HAP-1 (cell line): ENCODE results near the gene APP.
A peak's percentile ranks its signal among the peaks of the same experiment; 100 is the strongest.

Source experiments
- DNase-seq, 2 experiments: peaks; one replicate each; pipeline ENCODE4 v3.0.0-alpha.2; 2016 to 2020; ENCODE audit warnings: low spot score in 2 of 2
- H3K27me3 ChIP-seq: fragments of 250-450 bp; sonication (Bioruptor Pico); 2 replicates; pipeline ENCODE4 v1.5.1; 2020; ENCODE audit warnings: low read depth, mild to moderate bottlenecking, moderate library complexity
- H3K36me3 ChIP-seq: fragments of 250-450 bp; sonication (Bioruptor Pico); replicated peaks from 2 replicates; pipeline ENCODE4 v1.5.1; 2020; ENCODE audit warnings: mild to moderate bottlenecking
- H3K4me1 ChIP-seq: fragments of 250-450 bp; sonication (Bioruptor Pico); 2 replicates; pipeline ENCODE4 v1.5.1; 2020; ENCODE audit warnings: mild to moderate bottlenecking
- H3K4me3 ChIP-seq: fragments of 250-450 bp; sonication (Bioruptor Pico); 2 replicates; pipeline ENCODE4 v1.5.1; 2020; ENCODE audit warnings: mild to moderate bottlenecking, moderate library complexity
- H3K9me3 ChIP-seq: fragments of 250-450 bp; sonication (Bioruptor Pico); 2 replicates; pipeline ENCODE4 v1.5.1; 2020; ENCODE audit warnings: mild to moderate bottlenecking, moderate library complexity
- in situ Hi-C: fragments of 300-500 bp; cut with MboI; formaldehyde crosslinking; loops from 3 replicates; pipeline ENCODE4 v1.14.3; 2020; ENCODE audit warnings: low sequenced_read_pairs, inconsistent platforms, mixed read lengths

Gene APP

DNA sequence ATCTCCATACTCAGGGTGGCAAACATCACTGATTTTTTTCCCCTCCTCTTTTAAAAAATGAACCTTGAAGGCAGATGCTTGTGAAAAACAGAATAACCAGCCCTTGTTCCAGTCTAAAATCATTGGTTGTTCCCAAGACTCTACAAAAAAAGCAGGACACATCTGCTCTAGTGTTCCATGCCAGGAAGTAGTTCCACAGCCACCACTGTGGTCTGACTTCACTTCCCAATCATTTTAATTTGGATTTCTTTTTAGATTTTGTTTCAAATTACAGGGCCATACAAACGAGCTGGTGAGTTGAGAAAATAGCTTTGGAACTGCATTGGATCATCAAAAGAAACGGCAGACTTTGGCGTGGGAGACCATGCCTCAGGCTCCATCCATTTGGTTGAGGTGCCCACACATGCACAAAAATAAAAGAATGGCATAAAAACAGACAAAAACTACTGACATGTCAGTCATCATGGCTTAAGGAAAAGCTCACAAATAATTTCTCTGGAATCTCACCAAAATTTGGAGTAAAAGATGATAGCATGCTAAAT, 225.8 kb downstream of the APP start:
- peaks cover 16% of the 10 kb centered on the region for H3K4me1 ChIP-seq
- DNase-seq, result no peak
- H3K36me3 ChIP-seq, result 0 out of 2 replicates have a peak, but pooled peaks cover 3% of the 10 kb centered on the region
- H3K27me3 ChIP-seq, result no peaks in the 10 kb centered on the region
- H3K4me3 ChIP-seq, result no peak overlapping the region
- in situ Hi-C loops, result no loop called here
- H3K9me3 ChIP-seq, result no peaks in the 10 kb centered on the region

DNA sequence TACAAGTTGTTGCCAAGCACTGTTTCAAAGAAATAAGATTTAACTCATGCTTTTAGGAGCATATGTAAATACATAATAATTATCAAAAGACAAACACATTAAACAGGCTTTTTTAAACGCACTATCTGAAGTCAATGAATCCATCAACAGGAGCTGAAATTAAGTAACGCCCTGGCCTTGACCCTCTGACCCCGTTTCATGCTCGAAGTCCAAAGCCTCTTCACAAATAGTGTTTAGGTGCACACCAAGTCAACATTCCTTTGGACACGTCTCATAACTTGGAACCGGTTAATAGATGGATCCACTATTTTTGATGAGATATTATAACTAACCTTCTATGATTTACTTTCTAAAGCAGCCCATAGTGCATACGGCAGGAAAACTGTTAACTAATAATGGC, 226.5 kb downstream of the APP start:
- Histone ChIP-seq H3K36me3 (0 out of 2 replicates have a peak, but pooled peaks cover 3% of the 10 kb centered on the region), H3K9me3 (no peaks in the 10 kb centered on the region)
- in situ Hi-C loops, result no loop called here

DNA sequence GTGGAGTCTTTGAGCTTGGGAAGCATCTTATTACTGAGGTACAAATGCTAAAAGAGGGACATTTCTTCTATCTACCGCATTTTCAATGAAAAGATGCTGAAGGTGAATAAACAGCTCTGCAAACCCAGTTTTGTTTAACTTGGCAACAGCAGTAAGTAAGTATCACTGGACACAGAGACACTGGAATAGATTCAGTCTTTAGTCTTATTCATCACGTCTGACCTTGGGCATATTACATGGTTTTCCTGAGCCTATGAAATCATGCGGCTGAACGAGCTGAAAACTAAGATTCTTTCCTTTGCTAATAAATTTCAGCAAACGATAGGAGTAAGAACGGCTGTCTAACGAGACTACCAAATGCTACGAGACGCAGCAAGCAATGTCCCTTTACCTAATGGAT, 228.4 kb downstream of the APP start:
- no peak for DNase-seq
- in situ Hi-C loops, result no loop called here

More for the DNA sequence above, 226.5 kb downstream of the APP start:
- no peaks in the 10 kb centered on the region for H3K27me3 ChIP-seq
- DNase-seq, result peak in 1 of 2 experiments; percentile 20
- peaks cover 14% of the 10 kb centered on the region for H3K4me1 ChIP-seq
- no peak overlapping the region for H3K4me3 ChIP-seq

DNA sequence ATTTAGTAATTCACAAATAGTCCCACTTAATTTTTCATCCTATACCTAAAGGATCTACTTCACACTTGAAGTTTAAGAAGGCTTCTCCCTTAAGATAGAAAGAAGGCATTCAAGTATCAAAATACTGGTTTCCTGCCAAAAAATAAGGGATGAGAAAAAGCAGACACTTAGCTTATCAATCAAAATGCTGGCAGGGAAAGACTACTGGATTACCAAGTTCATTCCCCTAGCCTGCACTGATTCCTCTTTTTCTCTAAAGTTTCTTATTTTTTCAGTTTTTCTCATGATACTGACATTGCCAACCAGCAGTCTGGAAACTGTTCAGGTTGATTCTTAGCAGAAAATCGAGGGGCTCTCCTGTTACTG, 231.2 kb downstream of the APP start:
- no peaks in the 10 kb centered on the region for H3K9me3 ChIP-seq
- in situ Hi-C loops, result no loop called here
- no peak overlapping the region for H3K4me3 ChIP-seq
- H3K36me3 ChIP-seq, result 0 out of 2 replicates have a peak, but pooled peaks cover 3% of the 10 kb centered on the region
- H3K4me1 ChIP-seq, result peaks cover 4% of the 10 kb centered on the region
- DNase-seq, result no peak
- H3K27me3 ChIP-seq, result no peaks in the 10 kb centered on the region

More for the DNA sequence above, 228.4 kb downstream of the APP start:
- H3K4me3 ChIP-seq, result no peak overlapping the region
- no peaks in the 10 kb centered on the region for H3K27me3 ChIP-seq
- H3K36me3 ChIP-seq, result 0 out of 2 replicates have a peak, but pooled peaks cover 3% of the 10 kb centered on the region
- H3K4me1 ChIP-seq, result peaks cover 5% of the 10 kb centered on the region
- H3K9me3 ChIP-seq, result no peaks in the 10 kb centered on the region

DNA sequence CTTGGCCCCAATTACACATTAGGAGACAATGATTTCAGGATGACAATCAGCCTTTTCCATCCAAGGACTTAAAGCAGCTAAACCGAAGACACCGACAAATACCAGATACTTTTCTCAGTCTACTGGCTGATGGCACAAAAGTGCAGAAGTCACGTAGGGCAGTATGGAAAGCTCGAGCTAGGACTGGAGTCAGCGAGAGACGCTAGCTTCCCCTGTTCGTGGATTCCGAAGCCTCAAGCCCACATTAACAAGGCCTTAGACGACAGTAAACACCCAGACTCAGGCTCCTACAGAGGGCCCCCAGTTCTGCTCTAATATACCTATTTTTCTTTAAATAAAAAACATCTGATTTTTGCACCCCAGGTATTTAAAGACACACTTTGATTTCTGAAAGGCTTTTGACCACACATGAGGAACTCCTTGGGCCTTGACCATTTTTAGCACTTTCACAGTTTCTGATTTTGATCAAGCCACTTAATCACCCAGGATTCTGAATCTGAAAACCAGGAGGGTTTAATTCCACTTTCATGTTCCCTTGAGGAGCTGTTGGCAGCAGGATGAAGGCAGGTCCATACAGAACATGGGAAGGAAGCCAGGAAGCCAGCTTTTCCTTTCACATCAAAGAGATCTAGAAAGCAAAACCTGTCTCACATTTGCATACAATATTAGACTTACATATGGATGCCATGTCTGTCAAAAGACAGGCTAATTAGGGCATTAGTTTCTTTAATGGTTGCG, 231.7 kb downstream of the APP start:
- H3K4me1 ChIP-seq, result no peaks in the 10 kb centered on the region
- no peaks in the 10 kb centered on the region for H3K27me3 ChIP-seq
- in situ Hi-C loops, result no loop called here
- DNase-seq, result no peak
- no peaks in the 10 kb centered on the region for H3K9me3 ChIP-seq
- 0 out of 2 replicates have a peak, but pooled peaks cover 3% of the 10 kb centered on the region for H3K36me3 ChIP-seq
- H3K4me3 ChIP-seq, result no peak overlapping the region

DNA sequence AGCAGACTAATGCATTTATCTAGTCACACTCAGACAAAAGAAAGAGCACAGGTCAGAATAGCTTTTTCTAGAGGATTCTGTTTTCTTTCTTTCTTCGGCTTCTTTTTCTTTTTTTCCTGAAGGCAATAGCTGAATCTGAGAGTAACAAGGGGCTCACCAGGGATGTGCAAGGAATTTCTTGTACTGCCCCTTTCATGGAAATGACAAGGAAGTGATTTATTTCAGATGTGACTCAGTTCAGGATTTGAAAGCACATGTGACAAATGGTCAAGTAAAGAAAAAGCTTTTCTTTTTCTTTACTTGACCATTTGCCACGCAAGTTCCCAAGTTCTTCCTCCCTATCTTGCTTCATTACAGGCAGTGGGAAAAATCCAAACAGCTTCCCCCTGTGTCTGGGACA, 233.8 kb downstream of the APP start:
- no peak for DNase-seq
- peaks cover 7% of the 10 kb centered on the region for H3K4me1 ChIP-seq
- in situ Hi-C loops, result no loop called here
- no peak overlapping the region for H3K4me3 ChIP-seq
- no peaks in the 10 kb centered on the region for H3K36me3 ChIP-seq
- no peaks in the 10 kb centered on the region for H3K27me3 ChIP-seq
- H3K9me3 ChIP-seq, result no peaks in the 10 kb centered on the region

DNA sequence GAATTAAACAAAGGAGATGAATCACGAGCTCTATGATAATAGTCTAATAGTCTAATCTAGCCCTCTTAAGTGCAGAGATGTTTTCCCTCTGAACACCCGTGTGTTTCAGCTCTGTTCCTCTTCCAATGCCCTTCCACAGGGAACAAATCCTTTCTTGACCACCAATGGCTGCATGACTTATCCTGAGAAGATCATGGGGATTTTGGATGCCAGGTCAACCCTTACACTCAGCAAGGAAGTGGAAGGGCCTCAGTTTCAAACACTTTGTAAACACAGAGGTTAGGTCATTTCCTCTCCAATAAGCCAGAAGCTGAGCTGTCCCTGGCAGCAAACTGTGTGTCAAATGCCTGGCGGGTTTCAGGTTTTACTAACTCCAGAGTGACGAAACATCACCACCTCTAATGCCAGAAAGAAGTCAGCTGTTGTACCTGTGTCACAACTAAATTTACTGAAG, 235.8 kb downstream of the APP start:
- H3K4me1 ChIP-seq, result peaks cover 13% of the 10 kb centered on the region
- H3K4me3 ChIP-seq, result no peak overlapping the region
- in situ Hi-C loops, result no loop called here
- DNase-seq, result no peak
- no peaks in the 10 kb centered on the region for H3K36me3 ChIP-seq
- no peaks in the 10 kb centered on the region for H3K27me3 ChIP-seq
- no peaks in the 10 kb centered on the region for H3K9me3 ChIP-seq

DNA sequence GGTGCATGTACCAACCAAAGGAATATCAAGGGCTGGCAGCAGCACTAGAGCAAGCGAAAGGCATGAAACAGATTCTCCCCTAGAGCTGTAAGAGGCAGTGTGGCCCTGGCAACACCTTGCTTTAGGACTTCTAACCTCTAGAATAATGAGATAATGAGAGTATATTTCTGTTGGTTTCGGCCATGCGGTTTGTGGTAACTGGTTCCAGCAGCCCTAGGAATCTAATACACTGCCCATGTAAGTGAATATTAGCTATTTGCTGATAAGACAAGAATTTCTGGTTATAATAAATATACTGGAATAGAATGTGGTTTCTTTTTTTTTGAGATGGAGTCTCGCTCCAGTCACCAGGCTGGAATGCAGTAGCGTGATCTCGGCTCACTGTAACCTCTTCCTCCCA, 236.4 kb downstream of the APP start:
- Histone ChIP-seq H3K9me3 (no peaks in the 10 kb centered on the region), H3K4me1 (peaks cover 13% of the 10 kb centered on the region), H3K4me3 (no peak overlapping the region), H3K36me3 (no peaks in the 10 kb centered on the region), H3K27me3 (no peaks in the 10 kb centered on the region)
- DNase-seq, result no peak
- in situ Hi-C loops, result no loop called here

DNA sequence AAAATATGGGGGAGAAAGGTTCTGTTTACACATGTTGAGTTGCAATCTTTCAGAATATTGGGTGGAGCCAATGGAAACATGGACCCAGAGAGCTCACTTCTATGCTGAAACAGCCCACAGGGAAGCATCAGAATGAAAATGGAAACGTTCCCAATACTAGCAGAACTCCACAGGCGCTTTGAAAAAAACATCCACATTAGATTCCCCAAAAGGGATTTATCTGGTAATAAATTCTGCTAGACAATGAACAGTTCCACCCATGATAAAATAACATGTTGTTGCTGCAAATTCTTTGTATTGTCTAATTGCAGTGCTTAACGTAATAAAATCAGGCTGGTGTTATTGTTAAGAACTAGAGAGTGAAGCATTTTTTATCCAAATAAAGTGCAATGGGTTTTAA, 238.8 kb downstream of the APP start:
- H3K9me3 ChIP-seq, result no peaks in the 10 kb centered on the region
- H3K4me3 ChIP-seq, result no peak overlapping the region
- peak; percentile 13 to 80 for DNase-seq
- H3K4me1 ChIP-seq, result peaks cover 13% of the 10 kb centered on the region
- no peaks in the 10 kb centered on the region for H3K27me3 ChIP-seq
- H3K36me3 ChIP-seq, result no peaks in the 10 kb centered on the region
- in situ Hi-C loops, result no loop called here

DNA sequence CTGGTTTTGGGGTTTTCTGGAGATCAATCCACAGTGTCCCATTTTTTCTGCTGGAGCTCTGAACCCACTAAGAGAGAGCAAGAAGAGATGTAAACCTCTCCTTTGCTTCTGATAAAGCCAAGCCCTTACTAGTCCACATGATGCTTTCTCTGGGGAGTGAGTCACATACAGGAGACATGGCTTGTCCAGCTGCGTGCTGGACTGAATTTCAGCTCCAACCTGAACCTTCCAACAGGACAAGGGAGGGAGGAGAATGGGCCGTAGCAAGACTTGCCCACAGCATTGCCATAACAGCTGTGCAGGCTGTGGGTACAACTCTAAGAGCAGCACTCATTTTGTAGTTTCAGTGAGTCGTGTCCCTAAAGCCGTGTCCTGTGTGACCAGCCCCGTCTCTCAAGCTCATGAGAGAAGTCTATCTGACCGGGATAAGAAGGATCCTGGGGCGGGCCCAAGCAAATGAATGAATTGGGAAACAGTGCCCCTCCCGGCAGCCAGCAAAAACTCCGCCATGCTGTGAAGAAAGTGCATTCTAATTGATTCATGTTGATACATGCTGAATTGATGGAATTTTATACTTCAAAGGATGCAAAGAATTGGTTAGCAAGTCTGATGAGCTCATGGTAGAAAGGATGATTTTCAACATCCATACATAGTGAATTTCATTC, 240.6 kb downstream of the APP start:
- DNase-seq, result no peak
- Histone ChIP-seq H3K9me3 (no peaks in the 10 kb centered on the region), H3K27me3 (no peaks in the 10 kb centered on the region), H3K4me1 (peaks cover 13% of the 10 kb centered on the region), H3K36me3 (0 out of 2 replicates have a peak, but pooled peaks cover 4% of the 10 kb centered on the region), H3K4me3 (no peak overlapping the region)
- in situ Hi-C loops, result no loop called here

DNA sequence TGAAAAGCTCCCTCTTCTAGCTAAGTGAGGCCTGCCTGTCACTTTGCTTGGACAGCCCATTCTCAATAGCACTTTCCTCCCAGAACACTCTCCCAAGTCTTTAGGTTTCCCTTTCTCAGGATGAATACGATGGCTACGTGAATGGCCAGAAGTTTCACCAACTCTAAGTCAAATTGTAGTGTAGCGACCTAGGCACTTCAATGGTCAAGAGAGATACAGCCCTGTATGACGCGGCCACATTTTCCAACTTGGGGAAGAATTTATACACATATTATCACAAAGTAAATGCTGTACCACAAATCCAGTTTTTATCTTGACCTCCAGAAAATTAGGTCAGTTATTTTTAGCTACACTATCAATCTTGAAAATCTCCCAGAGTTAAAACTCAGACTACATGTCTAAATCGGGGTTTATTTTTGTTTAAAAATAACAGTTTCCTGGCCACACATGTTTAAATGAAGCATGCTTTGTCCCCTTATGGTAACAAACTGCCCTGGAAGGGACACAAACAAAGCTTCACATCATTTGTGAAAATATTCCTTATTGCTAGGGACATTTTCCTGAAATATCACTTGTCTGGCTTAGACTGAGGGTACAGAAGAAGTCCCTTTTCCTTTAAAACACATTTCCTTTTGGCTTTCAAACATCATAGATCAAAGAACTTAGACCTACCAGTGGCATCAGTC, 243.2 kb downstream of the APP start:
- Histone ChIP-seq H3K9me3 (no peaks in the 10 kb centered on the region), H3K27me3 (no peaks in the 10 kb centered on the region), H3K4me1 (peaks cover 12% of the 10 kb centered on the region), H3K36me3 (0 out of 2 replicates have a peak, but pooled peaks cover 4% of the 10 kb centered on the region), H3K4me3 (no peak overlapping the region)
- DNase-seq, result no peak
- in situ Hi-C loops, result no loop called here

DNA sequence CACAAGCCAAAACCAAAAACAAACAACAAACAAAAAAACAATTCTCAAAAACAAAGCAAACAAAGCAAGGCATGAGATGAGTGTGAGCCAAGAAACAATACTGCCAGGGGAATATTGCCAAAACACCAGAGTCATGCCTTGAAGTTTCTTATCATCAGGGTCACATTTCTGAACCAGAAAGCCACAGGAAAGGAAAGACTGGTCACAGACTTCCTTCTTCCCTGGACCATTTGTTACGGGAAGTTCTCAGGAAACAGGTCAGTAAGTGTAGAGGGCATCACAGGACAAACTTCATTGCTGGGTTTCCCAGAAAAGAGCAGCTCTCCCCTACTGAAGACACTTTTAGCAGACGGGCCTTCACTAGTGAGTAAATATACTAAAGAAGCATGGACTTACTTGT, 244.6 kb downstream of the APP start:
- H3K4me1 ChIP-seq, result no peaks in the 10 kb centered on the region
- H3K4me3 ChIP-seq, result no peak overlapping the region
- H3K9me3 ChIP-seq, result no peaks in the 10 kb centered on the region
- no peaks in the 10 kb centered on the region for H3K27me3 ChIP-seq
- no peak for DNase-seq
- in situ Hi-C loops, result no loop called here
- 0 out of 2 replicates have a peak, but pooled peaks cover 4% of the 10 kb centered on the region for H3K36me3 ChIP-seq

DNA sequence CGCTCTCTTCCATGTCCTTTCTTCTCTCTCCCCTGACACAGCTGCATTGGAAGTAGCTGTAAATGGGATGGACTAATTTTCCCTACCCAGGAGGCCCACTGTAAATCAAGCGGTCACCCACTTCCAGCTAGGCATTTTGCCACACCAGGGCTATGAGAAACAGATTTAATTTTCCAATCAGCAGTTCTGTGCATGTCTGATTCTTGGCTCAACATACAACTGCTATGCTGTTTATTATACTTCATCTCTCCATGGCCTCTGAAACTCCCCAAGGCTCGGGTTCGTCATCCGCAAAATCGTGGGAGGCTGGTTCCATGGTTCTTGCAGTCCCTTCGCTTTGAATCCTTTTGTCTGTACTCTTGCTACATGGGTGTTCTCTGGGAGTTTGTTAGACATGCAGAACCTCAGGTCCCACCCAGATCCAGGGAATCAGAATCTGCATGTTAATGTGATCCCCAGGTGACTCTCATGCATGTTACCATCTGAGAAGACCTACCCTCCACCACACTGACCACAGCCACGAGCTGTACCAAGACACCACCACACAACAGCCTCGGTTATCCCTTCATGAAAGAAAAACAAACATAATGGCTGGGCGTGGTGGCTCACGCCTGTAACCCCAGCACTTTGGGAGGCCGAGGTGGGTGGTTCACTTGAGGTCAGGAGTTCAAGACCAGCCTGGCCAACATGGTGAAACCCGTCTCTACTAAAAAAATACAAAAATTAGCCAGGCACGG, 245.3 kb downstream of the APP start:
- DNase-seq, result no peak
- no peaks in the 10 kb centered on the region for H3K4me1 ChIP-seq
- 0 out of 2 replicates have a peak, but pooled peaks cover 4% of the 10 kb centered on the region for H3K36me3 ChIP-seq
- in situ Hi-C loops, result no loop called here
- H3K27me3 ChIP-seq, result no peaks in the 10 kb centered on the region
- H3K9me3 ChIP-seq, result no peaks in the 10 kb centered on the region
- no peak overlapping the region for H3K4me3 ChIP-seq
